ENCODE measurements around the gene PCDH9. TPM values are rescaled to one million over a fixed set of nuclear protein-coding genes. Genes with fewer than 3 reads are reported as not detected.

PCDH9 gene
- total and polyA plus RNA-seq, 2 of the 4 experiments (the other 2 are of a cell fraction): 2.2 to 10.2 TPM

DNA sequence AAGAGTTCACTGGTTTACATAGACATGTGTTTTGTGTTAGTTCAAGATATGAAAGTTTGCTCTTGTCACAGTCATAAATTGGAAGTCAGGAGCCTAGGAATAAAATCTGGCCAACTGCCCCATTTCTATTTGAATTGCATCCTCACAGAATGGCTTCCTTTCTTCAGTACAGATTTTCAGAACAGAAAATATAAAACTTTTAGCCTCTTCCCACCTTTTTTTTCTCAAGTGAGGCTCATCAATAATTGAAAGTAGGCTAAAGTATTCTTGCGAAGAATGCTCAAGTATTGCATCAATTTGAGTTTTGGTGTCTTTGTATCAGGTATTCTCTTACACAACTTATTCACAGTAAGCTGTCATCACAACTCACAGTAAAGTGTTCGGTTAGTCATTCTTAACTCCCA is 802.7 kb downstream of the PCDH9 start:
- DNase-seq (no peak), ATAC-seq (ENCODE audit: low read depth) (no peak)
- Histone ChIP-seq H2BK20ac (ENCODE audit: low read depth, low read length) (no peak overlapping the region), H3K23ac (ENCODE audit: low read depth, low read length) (no peak overlapping the region), H2BK15ac (ENCODE audit: low read depth, low read length) (no peak overlapping the region), H3K4me3 (ENCODE audit: insufficient read depth, low read depth, low read length) (no peak overlapping the region), H4K91ac (ENCODE audit: insufficient read depth, low read depth, low read length) (no peak overlapping the region), H3K9ac (ENCODE audit: low read depth, low read length) (no peak overlapping the region), H2BK5ac (ENCODE audit: low read depth, low read length, poor library complexity, severe bottlenecking) (no peak overlapping the region), H3K36me3 (ENCODE audit: control insufficient read depth, insufficient read depth, low read length) (no peaks in the 10 kb centered on the region), H2AFZ (replicated peaks; ENCODE audit: low read length, poor library complexity) (no peak overlapping the region), H2BK120ac (ENCODE audit: low read depth, low read length) (no peak overlapping the region), H3K56ac (ENCODE audit: extremely low read depth, insufficient read depth, low read length) (no peak overlapping the region; the same call in 1 of the 2 replicates), H2AK5ac (ENCODE audit: low read depth, low read length) (no peak overlapping the region), H3K79me1 (ENCODE audit: low read depth in 1 of 2, low read length in 2 of 2) (no peaks in the 10 kb centered on the region), H3K4me1 (ENCODE audit: control insufficient read depth, insufficient read depth, low read length) (no peaks in the 10 kb centered on the region), H3K27me3 (ENCODE audit: control insufficient read depth, insufficient read depth, low read length) (no peaks in the 10 kb centered on the region), H4K20me1 (ENCODE audit: insufficient read depth, low read length) (no peaks in the 10 kb centered on the region), H2AK9ac (replicated peaks; ENCODE audit: low read depth, low read length, poor library complexity) (no peak overlapping the region), H3K9me1 (ENCODE audit: insufficient read depth, low read length) (peaks cover 2% of the 10 kb centered on the region; the same call in 1 of the 2 replicates), H4K8ac (ENCODE audit: low read depth in 2 of 2, low read length in 2 of 2) (no peak overlapping the region), H4K5ac (ENCODE audit: low read depth, low read length) (no peak overlapping the region), H3K4ac (ENCODE audit: low read depth, low read length) (no peak overlapping the region), H3K27ac (ENCODE audit: insufficient read depth, low read length) (no peak overlapping the region), H3K18ac (ENCODE audit: low read depth, low read length) (no peak overlapping the region), H3K14ac (replicated peaks; ENCODE audit: low read depth, low read length) (no peak overlapping the region), H3K9me3 (ENCODE audit: control insufficient read depth, insufficient read depth, low read length) (no peaks in the 10 kb centered on the region), H3K4me2 (ENCODE audit: low read depth, low read length) (no peak overlapping the region)
- in situ Hi-C loops (cut with MboI; ENCODE audit: low sequenced_read_pairs): no loop called here
- ChIA-PET CTCF (no interaction called here), POLR2A (ENCODE audit: unreplicated experiment) (no interaction called here)
- no CpG with 5 or more reads among the region's 2 CpGs for WGBS, 2 experiments (ENCODE audit: extremely low coverage in 2 of 2, insufficient read length in 1 of 2)
- TF ChIP-seq POLR2A (IDR thresholded peaks at IDR 0.05; ENCODE audit: low read depth, low read length) (no peak), MXI1 (IDR thresholded peaks at IDR 0.05; ENCODE audit: borderline replicate concordance, low read depth, low read length) (no peak), SMC3 (IDR thresholded peaks at IDR 0.05; ENCODE audit: low read depth, low read length) (no peak), CHD1 (IDR thresholded peaks at IDR 0.05; ENCODE audit: low read depth, low read length) (no peak), MAFK (IDR thresholded peaks at IDR 0.05; ENCODE audit: low read depth, low read length) (no peak), BHLHE40 (IDR thresholded peaks at IDR 0.05; ENCODE audit: low read depth, low read length) (no peak), RAD21 (IDR thresholded peaks at IDR 0.05; ENCODE audit: low read length) (no peak), RCOR1 (IDR thresholded peaks at IDR 0.05; ENCODE audit: insufficient replicate concordance, low read length) (no peak), RFX5 (IDR thresholded peaks at IDR 0.05; ENCODE audit: low read depth, low read length) (no peak), CEBPB (IDR thresholded peaks at IDR 0.05; ENCODE audit: low read depth, low read length) (no peak), MAZ (IDR thresholded peaks at IDR 0.05; ENCODE audit: borderline replicate concordance, low read depth, low read length) (no peak), FOS (IDR thresholded peaks at IDR 0.05; ENCODE audit: low read depth, low read length) (no peak), NFE2L2 (IDR thresholded peaks at IDR 0.05; ENCODE audit: low read depth, low read length) (no peak)
- TF ChIP-seq, protein P1, sequence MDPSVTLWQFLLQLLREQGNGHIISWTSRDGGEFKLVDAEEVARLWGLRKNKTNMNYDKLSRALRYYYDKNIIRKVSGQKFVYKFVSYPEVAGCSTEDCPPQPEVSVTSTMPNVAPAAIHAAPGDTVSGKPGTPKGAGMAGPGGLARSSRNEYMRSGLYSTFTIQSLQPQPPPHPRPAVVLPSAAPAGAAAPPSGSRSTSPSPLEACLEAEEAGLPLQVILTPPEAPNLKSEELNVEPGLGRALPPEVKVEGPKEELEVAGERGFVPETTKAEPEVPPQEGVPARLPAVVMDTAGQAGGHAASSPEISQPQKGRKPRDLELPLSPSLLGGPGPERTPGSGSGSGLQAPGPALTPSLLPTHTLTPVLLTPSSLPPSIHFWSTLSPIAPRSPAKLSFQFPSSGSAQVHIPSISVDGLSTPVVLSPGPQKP (IDR thresholded peaks at IDR 0.05; ENCODE audit: borderline replicate concordance, low read depth, low read length): no peak
- TF ChIP-seq, protein P2, sequence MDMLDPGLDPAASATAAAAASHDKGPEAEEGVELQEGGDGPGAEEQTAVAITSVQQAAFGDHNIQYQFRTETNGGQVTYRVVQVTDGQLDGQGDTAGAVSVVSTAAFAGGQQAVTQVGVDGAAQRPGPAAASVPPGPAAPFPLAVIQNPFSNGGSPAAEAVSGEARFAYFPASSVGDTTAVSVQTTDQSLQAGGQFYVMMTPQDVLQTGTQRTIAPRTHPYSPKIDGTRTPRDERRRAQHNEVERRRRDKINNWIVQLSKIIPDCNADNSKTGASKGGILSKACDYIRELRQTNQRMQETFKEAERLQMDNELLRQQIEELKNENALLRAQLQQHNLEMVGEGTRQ (IDR thresholded peaks at IDR 0.05; ENCODE audit: low read depth, low read length): no peak
- TF ChIP-seq, protein P3, sequence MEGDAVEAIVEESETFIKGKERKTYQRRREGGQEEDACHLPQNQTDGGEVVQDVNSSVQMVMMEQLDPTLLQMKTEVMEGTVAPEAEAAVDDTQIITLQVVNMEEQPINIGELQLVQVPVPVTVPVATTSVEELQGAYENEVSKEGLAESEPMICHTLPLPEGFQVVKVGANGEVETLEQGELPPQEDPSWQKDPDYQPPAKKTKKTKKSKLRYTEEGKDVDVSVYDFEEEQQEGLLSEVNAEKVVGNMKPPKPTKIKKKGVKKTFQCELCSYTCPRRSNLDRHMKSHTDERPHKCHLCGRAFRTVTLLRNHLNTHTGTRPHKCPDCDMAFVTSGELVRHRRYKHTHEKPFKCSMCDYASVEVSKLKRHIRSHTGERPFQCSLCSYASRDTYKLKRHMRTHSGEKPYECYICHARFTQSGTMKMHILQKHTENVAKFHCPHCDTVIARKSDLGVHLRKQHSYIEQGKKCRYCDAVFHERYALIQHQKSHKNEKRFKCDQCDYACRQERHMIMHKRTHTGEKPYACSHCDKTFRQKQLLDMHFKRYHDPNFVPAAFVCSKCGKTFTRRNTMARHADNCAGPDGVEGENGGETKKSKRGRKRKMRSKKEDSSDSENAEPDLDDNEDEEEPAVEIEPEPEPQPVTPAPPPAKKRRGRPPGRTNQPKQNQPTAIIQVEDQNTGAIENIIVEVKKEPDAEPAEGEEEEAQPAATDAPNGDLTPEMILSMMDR (conservative IDR thresholded peaks at IDR 0.05; ENCODE audit: low read depth, low read length): no peak
- BruUV-seq (replicated peaks): no TSS peak
- intact Hi-C loops (cut with micrococcal nuclease): no loop called here
- dilution Hi-C loops (cut with HindIII; ENCODE audit: low sequenced_read_pairs, unreplicated experiment): no loop called here

Data from IMR-90 (cell line).